ENCODE data around the gene TRAF7.

TRAF7 gene

DNA sequence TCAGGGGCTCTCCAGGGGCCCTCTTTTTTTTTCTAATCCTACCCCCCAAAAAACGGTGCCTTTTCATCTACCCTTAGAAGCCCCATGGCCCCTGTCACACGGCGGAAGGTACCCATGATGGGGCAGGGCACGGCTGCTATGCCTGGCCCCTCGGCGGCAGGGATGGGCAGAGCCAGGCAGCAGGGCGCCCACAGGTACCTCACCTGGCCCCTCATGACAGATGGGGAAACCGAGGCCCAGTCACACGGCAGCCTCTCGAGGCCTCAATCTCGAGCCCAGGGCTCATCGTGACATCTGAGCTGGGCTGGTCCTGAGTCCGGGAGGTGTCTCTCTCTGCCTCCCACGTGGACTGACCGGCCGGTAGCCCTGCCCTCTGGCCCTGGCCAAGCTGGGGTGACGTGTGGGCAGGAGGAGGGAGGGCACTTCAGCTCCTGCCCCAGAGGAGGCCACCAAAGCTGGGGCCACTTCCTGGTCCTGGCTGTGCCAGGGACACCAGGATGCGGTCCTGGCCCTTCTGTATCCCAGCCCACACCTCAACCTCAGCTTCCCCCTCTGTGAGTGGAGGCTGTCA is 11.6 kb downstream of the TRAF7 start:
- no peak for DNase-seq

DNA sequence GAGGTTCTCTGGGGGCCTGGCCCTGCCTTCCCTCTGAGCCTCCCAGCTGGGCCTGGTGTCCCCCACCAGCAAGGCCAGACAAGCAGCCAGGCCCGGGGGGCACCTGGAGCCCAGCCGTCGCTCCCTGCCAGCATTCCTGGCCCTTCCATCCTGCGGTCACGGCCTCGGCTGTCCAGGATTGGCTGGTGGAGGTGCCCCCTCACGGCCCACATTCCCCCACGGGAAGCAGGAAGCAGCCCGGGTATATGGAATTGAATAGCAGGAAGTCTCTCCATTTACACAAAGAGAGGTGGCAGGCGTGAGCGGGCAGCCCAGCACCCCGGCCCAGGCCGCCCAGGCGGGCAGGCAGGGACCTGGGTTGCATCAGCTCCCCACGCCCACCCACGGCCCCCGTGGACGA is 14.5 kb downstream of the TRAF7 start:
- DNase-seq = no peak

DNA sequence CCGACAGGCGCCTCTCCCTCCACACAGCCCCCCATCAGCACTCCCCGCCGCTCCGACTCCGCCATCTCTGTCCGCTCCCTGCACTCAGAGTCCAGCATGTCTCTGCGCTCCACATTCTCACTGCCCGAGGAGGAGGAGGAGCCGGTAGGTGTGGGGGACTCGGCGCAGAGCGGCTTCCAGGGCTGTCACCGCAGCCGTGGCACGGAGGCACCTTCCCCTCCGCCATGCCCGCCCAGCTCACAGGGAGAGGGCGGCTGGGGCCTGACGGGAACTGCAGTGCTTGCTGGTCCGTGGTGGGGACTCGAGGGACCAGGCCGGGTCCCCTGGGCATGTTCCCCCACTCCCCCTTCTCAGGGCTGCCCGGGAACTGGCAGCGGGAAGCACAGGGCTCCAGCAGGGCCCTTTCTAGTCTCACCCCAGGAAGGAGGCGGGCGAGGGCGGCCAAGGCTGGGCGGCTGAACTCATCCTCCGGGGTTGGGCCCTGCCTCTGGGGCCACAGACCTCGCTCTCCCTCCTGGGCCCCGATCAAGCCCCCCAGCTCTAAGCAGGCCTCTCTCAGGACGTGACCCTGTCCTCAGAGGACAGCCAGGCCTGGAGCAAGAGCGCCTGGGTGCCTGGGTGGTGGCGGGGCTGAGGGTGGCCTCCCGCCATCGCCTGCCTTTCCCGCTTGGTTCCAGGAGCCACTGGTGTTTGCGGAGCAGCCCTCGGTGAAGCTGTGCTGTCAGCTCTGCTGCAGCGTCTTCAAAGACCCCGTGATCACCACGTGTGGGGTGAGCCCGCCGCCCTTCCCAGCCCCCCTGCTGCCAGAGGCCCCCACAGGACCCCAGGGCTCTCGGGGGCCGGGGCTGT is 15.2 kb downstream of the TRAF7 start:
- no peak for DNase-seq

DNA sequence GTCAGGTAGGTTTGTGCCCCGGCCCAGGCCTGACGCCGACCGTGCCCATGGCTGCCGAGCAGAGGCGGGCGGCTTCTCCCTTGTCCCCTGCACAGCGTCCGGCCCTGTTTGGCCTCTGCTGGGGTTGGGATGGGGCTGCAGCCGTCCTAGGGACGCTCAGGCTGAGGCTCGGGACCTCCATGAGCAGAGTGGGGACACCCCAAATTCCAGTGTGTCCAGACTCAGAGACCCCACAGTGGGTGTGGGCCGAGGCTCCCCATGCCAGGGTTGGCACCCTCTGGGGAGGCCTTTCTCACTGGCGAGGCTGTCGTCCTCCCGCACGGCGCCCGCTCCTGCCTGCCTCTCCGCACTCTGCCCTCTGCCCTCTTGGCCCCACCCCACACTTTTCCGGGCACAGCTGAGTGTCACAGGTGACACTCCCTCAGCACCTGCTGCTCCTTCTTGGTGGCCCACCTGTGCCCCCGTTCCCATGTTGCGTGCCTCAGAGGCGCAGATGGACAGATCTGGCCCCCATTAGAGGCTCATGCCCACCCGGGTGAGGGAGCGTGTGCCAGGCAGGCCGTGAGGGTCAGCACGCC is 16.1 kb downstream of the TRAF7 start:
- DNase-seq = no peak

DNA sequence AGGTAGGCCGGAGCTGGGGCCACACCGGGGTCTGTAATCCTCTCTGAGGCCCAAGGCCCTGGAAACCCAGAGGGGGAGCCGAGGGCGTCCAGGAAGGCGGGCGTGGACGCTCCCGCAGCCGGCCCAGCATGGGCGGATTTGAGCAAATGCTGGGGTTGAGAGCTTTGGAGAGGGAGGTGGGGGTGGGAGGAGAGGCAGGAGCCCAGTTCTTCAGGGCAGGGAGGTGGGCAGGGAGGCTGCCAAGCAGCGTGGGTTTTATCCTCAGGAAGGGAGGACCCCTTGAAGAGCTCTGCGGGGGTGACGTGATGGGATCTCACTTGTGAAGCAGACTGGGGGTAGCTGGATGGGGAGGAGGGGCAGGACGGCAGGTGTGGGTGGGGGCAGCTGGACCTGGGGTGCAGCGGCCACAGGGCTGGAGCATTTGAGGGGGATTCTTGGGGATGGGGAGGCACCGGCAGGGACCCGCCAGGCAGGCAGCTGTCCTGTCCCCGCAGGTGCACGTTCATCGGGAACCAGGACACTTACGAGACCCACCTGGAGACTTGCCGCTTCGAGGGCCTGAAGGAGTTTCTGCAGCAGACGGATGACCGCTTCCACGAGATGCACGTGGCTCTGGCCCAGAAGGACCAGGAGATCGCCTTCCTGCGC is 17.2 kb downstream of the TRAF7 start:
- no peak for DNase-seq

DNA sequence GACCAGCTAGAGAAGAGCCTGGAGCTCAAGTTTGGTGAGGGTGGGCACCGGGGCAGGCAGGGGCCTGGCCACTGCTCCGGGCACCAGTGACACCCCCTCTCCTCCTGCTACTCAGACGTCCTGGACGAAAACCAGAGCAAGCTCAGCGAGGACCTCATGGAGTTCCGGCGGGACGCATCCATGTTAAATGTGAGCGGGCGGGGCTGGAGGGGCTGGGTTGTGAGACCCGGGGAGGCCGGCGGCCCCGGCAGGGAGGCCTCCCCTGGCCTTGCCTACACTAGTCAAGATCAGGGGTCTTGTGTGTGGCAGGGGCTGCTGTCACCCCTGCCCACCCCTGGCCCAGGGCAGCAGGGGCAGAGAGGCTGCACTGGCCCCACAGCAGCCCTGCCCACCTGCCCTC is 17.8 kb downstream of the TRAF7 start:
- DNase-seq = no peak

DNA sequence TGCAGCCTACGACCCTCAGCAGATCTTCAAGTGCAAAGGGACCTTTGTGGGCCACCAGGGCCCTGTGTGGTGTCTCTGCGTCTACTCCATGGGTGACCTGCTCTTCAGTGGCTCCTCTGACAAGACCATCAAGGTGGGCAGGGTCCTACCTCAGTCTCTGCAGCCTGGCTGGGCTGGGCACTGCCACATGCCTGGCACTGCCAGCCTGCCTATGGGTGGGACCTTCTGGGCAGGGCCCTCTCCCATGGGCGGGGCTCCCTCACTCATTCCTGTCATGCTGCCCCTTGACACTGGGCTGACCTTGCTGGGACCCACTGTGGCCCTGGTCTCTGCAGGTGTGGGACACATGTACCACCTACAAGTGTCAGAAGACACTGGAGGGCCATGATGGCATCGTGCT is 18.3 kb downstream of the TRAF7 start:
- DNase-seq = no peak

DNA sequence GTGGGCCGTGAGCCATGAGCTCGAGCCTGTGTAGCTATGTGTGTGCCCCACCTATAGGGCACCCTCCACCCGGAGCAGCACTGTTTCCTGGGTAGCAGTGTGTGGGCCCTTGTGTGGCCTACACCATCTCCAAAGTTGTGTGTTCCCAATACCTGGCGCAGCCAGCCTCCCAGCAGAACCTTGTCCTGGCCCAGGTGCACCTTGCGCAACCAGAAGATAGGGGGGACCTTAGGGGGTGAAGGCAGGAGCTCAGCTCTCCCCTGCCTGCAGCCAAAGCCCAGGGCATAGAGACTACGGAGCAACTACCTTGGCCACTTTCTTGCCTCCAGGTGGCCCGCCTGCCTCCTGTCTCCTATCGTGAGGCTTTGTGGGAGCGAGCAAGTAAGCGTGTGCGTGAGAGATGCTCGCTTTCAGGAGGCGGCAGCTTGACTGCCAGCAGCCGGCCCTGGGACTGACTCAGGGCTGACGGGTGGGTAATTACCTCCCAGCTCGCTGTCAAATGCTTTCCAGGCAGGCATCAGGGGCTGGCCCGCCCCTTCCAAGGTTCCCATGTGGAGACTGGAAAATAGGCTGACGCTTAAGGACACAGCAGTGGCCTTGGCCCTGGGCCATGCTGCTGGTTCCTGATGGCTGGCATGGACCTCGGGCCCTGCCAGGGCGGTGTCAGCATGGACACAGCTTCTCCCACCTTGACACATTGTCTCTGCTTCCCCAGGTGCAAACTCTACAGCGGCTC is 19.0 kb downstream of the TRAF7 start:
- no peak for DNase-seq

DNA sequence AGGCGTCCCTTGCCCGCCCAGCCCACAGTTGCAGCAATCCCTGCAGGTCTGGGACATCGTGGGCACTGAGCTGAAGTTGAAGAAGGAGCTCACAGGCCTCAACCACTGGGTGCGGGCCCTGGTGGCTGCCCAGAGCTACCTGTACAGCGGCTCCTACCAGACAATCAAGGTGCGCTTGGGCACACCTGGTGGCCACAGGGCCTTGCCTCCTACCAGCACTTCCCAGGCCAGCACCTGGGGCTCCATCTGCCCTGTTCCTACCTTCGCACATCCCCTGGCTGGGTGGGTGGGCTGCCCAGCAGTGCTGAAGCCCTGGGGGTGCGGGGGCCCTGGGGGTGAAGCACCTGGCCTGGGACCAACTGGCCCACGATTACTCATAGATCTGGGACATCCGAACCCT is 19.9 kb downstream of the TRAF7 start:
- no peak for DNase-seq

DNA sequence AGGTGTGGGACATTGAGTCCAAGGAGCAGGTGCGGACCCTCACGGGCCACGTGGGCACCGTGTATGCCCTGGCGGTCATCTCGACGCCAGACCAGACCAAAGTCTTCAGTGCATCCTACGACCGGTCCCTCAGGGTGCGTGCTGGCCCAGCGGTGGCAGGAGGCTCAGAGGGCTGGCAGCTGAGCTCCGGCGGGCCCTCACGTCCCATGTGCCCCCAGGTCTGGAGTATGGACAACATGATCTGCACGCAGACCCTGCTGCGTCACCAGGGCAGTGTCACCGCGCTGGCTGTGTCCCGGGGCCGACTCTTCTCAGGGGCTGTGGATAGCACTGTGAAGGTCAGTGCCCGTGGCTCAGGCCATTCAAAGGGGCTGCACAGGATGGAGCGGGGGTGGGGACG is 20.5 kb downstream of the TRAF7 start:
- no peak for DNase-seq

DNA sequence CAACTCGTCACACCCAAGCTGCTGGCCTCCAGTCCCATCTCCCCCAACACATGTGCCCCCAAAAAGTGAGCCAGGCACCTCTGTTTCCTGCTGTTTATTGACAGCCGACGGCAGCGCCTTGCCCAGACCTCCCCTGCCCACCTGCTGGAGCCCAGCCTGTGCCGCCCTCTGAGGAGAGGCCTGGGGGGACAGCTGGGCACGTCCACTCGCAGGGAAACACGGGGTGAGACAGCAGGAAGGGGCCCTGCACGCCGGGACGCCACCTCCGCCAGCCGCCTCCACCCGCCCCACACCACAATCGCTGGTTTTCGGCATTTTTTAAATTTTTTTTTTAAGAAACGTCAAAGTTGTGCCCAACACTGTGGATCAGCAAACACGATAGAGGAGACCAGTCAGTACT is 21.5 kb downstream of the TRAF7 start:
- DNase-seq = no peak

DNA sequence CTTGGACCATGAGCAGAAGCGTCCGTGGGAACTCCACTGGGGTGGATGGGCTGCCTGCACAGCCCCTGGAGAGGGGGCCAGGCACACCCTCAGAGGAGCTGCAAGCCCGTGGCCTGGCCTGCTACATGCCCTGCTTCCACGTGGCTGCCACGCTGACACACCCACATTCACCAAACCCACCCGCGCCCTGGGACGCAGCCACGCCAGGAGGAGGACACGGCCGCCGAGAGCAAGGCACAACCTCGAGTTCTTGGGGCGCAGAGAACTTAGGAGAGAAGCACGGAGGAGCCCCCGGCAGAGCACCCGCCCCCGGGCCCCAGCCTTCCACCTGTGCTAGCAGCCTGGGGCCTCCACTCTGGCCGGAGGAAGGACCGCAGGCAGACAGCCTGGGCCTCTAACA is 22.0 kb downstream of the TRAF7 start:
- no peak for DNase-seq

DNA sequence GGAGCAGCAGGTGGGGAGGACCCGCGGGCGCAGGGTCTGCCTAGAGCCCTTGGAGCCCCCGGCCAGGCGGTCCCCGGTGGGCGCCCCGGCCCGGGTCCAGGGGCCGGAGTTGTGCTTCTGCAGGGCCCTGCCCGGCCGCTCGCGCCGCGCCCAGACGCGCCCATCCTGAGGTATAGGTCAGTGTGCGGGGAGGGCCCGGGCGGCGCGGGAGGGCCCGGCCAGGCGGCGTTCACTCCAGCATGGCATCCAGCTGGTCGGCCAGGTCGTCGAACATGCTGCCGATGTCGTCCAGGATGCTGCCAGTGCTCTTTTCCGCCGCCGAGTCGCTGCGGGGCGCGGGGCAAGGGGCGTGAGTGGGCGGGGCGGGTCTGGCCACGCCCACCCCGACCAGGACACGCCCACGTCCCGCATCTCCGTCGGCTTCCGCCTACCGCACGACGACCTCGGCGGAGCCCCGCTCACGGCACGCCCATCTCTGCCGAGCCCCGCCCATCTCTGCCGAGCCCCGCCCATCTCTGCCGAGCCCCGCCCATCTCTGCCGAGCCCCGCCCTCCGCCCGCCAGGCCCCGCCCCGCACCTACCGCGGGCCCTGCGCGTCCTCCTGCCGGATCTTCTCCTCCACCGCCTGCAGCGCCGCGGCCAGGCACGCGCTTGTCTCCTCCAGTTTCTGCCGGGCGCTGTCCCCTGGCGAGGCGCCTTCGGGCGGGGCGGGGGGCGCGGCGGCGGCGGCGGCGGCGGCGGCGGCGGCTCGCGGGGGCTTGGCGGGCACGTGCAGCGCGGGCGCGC is 22.9 kb downstream of the TRAF7 start:
- DNase-seq = no peak

DNA sequence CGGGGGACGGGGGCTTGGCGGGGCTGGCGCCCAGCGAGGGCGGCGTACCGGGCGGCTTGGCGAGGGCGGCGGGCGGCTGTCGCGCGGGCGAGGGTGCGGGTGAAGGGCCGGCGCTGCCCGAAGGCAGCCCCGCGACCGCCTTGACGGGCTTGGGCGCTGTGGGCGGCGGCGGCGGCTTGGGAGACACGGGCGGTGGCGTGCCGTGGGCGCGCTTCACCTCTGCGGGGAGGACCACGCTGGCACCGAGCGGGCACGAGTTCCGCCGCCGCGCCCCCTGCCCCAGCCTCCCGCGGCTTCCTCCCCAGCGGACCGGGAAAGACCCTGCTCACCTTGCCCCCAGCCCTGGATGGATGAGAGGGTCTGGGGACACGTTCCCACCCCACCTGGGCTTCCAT is 23.5 kb downstream of the TRAF7 start:
- DNase-seq = no peak

DNA sequence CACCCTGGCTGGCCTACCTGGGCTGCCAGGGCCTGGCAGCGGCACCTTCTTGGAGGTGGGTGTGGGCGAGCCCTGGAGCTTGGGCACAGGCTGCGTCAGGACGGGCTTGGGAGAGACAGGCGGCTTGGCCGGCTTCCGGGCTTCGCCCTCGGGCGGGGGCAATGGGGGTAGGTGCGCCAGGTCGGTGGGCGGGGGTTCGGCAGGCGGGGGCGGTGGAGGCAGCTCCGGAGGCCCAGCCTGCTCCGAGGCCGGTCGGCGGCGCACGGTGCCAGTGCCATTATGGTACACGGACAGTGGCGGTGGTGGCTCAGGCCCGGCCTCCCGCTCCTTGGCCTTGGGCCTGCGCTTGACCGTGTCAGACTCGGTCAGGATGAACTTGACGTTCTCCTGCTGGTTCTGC is 24.0 kb downstream of the TRAF7 start:
- DNase-seq = no peak

DNA sequence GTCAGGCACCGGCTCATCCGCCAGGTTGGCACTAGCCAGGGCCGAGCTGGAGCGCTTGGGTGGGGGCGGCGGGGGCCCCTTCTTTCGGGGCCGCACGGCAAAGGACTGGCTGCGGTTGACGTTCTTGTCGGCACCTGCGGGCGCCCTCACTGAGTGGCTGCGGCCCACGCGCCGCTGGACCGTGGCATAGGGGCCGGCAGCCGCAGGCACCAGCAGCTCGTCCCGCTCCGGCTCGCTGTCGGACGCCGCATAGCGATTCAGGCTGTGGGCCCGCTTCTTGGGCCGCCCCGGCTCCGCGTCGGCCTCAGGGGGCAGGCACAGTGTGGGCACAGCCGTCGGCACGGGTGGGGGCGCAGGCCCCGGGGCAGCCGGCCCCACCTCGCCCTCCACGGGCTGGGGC is 24.9 kb downstream of the TRAF7 start:
- DNase-seq = no peak

DNA sequence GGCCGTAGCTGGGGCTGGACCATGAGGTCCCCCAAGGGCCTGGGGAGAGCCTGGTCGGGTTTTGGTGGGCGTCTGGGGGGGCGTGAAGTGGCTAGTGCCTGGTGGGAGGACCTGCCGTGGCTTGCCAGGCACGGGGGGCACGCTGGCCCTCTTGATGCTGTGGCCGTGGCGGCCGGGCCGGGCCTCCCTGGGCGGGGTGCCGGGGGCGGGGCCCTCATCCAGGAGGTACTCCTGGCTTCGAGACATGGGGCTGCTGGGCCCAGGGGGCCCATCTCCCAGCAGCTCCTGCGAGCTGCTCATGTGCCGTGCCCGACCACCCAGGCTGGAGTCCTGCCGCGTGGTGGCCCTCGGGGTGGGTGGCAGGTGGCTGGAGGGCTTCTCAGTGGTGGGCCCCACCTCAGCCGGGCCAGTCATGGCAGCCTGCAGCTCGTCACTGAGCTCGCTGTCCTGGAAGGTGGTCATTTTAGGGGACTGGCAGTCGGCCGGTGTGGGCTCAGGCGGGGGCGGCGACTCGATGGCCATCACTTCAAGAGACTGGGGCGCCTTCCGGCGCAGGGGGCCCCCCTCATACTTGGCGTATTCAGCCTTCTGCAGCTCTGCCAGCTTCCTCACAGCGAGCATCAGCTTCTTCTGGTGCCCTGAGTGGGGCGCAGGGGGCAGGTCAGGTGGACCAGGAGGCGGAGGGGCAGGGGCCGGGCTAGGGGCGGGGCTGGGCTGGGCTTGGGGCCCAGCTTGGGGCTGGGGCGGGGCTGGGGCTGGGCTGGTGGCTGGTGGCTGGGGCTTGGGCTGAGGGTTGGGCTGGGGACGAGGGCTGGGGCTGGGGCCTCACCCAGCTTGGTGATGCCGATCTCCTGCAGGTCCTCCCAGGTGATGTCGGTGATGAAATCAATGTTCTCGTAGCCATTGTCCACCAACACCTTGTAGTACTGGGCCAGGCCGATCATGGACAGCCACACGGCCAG is 25.7 kb downstream of the TRAF7 start:
- no peak for DNase-seq

DNA sequence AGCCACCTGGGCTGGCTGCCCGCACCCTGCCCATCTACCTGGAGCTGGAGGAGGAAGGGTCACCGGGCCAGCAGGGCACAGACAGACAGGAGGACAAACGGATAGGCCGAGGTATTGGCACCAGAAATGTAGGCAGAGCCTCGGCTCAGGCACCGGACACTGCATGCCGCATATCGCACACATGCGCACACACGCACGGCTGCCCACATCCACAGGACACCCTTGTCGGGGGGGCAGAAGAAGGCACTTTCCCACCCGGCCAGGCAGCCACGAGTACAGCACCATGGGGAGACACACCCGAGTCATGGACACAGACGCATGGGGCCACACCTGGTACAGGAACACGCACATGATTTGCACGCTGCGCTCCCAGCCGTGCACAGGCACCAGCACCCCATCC is 26.4 kb downstream of the TRAF7 start:
- no peak for DNase-seq

DNA sequence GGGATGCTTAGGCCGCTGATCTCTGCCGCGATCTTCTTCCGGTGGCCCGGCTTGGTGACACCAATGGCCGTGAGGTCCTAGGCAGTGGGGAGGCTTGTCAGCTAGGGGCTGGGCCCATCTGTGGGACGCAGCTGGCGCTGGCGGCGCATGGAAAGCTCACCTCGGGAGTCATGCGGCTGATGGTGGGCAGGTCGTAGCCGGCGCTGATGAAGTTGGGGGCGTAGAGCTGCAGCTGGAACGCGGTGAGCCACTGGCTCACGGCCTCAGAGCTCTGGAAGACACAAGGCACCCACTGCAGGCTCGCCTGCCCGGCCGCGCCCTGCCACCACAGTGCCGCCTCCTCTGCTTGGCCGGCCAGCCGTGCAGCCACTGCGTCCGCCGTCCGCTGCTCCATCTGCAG is 28.1 kb downstream of the TRAF7 start:
- no peak for DNase-seq

DNA sequence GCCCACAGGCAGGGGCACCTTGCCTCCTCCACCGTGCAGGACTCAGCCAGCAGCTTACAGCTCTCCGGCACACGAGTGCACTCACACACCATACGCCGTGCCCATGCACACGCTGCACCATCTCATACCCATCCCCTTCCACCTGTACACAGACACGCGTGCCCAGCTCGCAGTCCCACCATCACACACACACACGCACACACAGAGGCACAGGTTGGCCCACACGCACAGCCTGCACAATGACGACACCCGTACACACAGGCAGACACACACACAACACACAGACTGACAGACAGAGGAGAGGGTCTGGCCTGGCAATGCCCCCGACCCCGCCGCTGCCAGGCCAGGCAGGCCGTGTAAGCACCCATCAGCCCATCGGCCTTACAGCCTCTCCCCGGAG is 28.8 kb downstream of the TRAF7 start:
- no peak for DNase-seq

DNA sequence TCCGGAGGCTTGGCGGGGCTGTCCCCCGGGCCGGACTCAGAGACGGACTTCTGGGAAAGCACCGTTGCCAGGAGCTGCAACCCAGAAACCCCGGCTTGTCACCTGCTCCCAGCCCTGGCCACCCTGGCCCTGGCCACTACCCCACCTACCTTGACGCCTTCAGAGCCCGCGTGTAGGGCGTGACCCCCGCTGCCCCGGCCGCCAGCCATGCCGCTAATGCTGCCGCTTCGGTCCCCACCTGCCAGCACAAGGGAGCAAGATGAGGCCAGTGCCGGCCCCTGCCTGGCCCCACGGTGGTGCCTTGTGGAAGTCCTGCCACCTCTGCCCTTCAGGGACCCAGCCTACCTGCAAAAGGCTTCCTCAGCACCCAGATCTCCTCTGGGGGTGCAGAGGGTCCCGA is 29.4 kb downstream of the TRAF7 start:
- DNase-seq = no peak
